Fibroblast of peridontal ligament (primary cell): ENCODE measurements around the gene PIK3AP1.
"Not testable (repeated sequence)": the region's sequence is repeated elsewhere in the genome, so short reads cannot be mapped to it uniquely, and the experiment has no call there.

Source experiments
- DNase-seq: peaks from one replicate; pipeline ENCODE4 v3.0.0-alpha.2; 2010; ENCODE audit errors: extremely low read depth

Gene PIK3AP1

GRCh38 chr10:96724621-96725020 is 4.3 kb upstream of the PIK3AP1 start:
- no peak for DNase-seq

GRCh38 chr10:96721207-96721572 is 876 bp upstream of the PIK3AP1 start:
- DNase-seq: no peak

- no peak for DNase-seq
Measured at GRCh38 chr10:96719850-96720421, 378 bp downstream of the PIK3AP1 start.

- DNase-seq: no peak
Measured at GRCh38 chr10:96719200-96719599, 1.1 kb downstream of the PIK3AP1 start.

- DNase-seq: no peak
Measured at GRCh38 chr10:96718304-96718990, 1.9 kb downstream of the PIK3AP1 start.

GRCh38 chr10:96716390-96716789 is 3.9 kb downstream of the PIK3AP1 start:
- no peak for DNase-seq

GRCh38 chr10:96714746-96715255 is 5.5 kb downstream of the PIK3AP1 start:
- DNase-seq: no peak

- no peak for DNase-seq
Measured at GRCh38 chr10:96714031-96714590, 6.2 kb downstream of the PIK3AP1 start.

- DNase-seq: no peak
Measured at GRCh38 chr10:96712662-96713271, 7.5 kb downstream of the PIK3AP1 start.

- no peak for DNase-seq
Measured at GRCh38 chr10:96711048-96711728, 9.1 kb downstream of the PIK3AP1 start.

GRCh38 chr10:96709525-96709924 is 10.8 kb downstream of the PIK3AP1 start:
- no peak for DNase-seq

GRCh38 chr10:96708996-96709395 is 11.3 kb downstream of the PIK3AP1 start:
- no peak for DNase-seq

GRCh38 chr10:96708456-96708855 is 11.9 kb downstream of the PIK3AP1 start:
- DNase-seq: no peak

GRCh38 chr10:96706331-96706853 is 13.9 kb downstream of the PIK3AP1 start:
- DNase-seq: no peak

GRCh38 chr10:96705134-96705533 is 15.2 kb downstream of the PIK3AP1 start:
- no peak for DNase-seq

GRCh38 chr10:96704563-96704962 is 15.8 kb downstream of the PIK3AP1 start:
- DNase-seq: no peak

GRCh38 chr10:96703358-96703757 is 17.0 kb downstream of the PIK3AP1 start:
- no peak for DNase-seq

GRCh38 chr10:96701265-96701664 is 19.0 kb downstream of the PIK3AP1 start:
- no peak for DNase-seq

- no peak for DNase-seq
Measured at GRCh38 chr10:96700374-96701099, 19.8 kb downstream of the PIK3AP1 start.

GRCh38 chr10:96699613-96700012 is 20.7 kb downstream of the PIK3AP1 start:
- no peak for DNase-seq

- DNase-seq: not testable (repeated sequence)
Measured at GRCh38 chr10:96698305-96698704, 22.0 kb downstream of the PIK3AP1 start.
